Adrenal gland (tissue), 12 donors: ENCODE measurements around the gene PLA2G4E. TPM values are rescaled to one million over a fixed set of nuclear protein-coding genes. Genes with fewer than 3 reads are reported as not detected.

ENCODE experiments used
- DNase-seq, 7 donors: peaks; one replicate each; pipeline ENCODE4 v3.0.0-alpha.2; 2019 to 2020
- H3K27ac ChIP-seq, 5 donors: fragments of 200-600 bp; sonication (generic) in 4 of 5; 1 replicate in 3 of 5; 2 replicates in 2 of 5; pipeline versions ENCODE4 v1.5.1 to v1.8.0; 2016 to 2020; ENCODE audit warnings: mild to moderate bottlenecking in 1 of 5
- H3K27me3 ChIP-seq: fragments of 200-600 bp; 2 replicates; pipeline ENCODE4 v1.8.0; 2021
- H3K36me3 ChIP-seq, 2 donors: fragments of 200-600 bp; replicated peaks in 1 of 2; 1 replicate in 1 of 2; 2 replicates in 1 of 2; pipeline versions ENCODE4 v1.5.1 to v1.8.0; 2018 to 2022
- H3K4me1 ChIP-seq, 2 donors: fragments of 200-600 bp; replicated peaks in 1 of 2; 1 replicate in 1 of 2; 2 replicates in 1 of 2; pipeline versions ENCODE4 v1.5.1 to v1.8.0; 2018 to 2021
- H3K4me3 ChIP-seq, 4 donors: fragments of 200-600 bp; sonication (generic) in 3 of 4; one replicate each; pipeline ENCODE4 v1.5.1; 2016 to 2018
- H3K9me3 ChIP-seq, 3 donors: fragments of 200-600 bp; sonication (generic) in 1 of 3; replicated peaks in 1 of 3; 1 replicate in 2 of 3; 2 replicates in 1 of 3; pipeline versions ENCODE4 v1.5.1 to v1.8.0; 2016 to 2021
- CTCF ChIP-seq, 6 experiments: fragments of 450-650 bp in 4 of 6; fragments of 200-600 bp in 2 of 6; sonication (generic) in 1 of 6; IDR thresholded peaks; 1 replicate in 5 of 6; 2 replicates in 1 of 6; pipeline versions ENCODE4 v1.5.1 to v1.8.0; 2016 to 2021; ENCODE audit warnings: antibody characterized with exemption in 6 of 6, mild to moderate bottlenecking in 2 of 6, moderate library complexity in 1 of 6
- POLR2A ChIP-seq, 2 donors: fragments of 450-650 bp; IDR thresholded peaks; one replicate each; pipeline ENCODE4 v1.6.1; 2017; ENCODE audit warnings: antibody characterized with exemption in 2 of 2, mild to moderate bottlenecking in 2 of 2, moderate library complexity in 1 of 2
- WGBS, 4 donors: extraction: QIAGEN DNeasy Blood & Tissue Kit in 2 of 4; methylation state at CpG; one replicate each; pipeline versions ENCODE4 v1.1.5 to v1.1.7; 2013 to 2017; 5-methylcytosine and 5-hydroxymethylcytosine counted together
- intact Hi-C, 2 donors: fragments of 100-400 bp; cut with DNase I; formaldehyde crosslinking; loops; one replicate each; pipeline versions ENCODE4 v1.14.1 to v1.15.0; 2022 to 2023
- polyA plus RNA-seq, 3 donors: library from polyadenylated mRNA; stranded (reverse); fragments of 200-250 nt in 2 of 3; fragments of 350-450 nt in 1 of 3; fragmentation: Illumina TruSeq in 1 of 3; extraction: RNeasy Lipid Tissue Mini Kit (QIAGEN cat#74804) in 1 of 3; gene quantifications; one replicate each; pipeline ENCODE4 v1.2.3, GENCODE V29; 2013 to 2014
- total RNA-seq, 9 donors: library from RNA; depleted of rRNA in 4 of 9; stranded (reverse); fragments of >200 nt in 4 of 9; fragments of 120-200 nt in 1 of 9; fragmentation: NEBNext Ultra II Directional in 1 of 9; extraction: Animal tissue kit (Norgen Biotek cat#: 25700) in 1 of 9; gene quantifications; one replicate each; pipeline versions ENCODE4 v1.1.0 to v1.2.4, GENCODE V29; 2013 to 2023
- donor health status: healthy with polysubstance abuse.
- donor health status: Bipolar disorder and iron deficiency.
- donor health status: DM: yes; HTN: yes; CAD: no.
- donor health status: DM: no; HTN: no; CAD: no.
- donor health status: DM: no; HTN: no; CAD: no.
- donor health status: DM: yes; HTN: yes; CAD: no.

The PLA2G4E gene
- total and polyA plus RNA-seq, 12 donors: 0.03 to 1.1 (median 0.23) TPM; not detected in 8

- peak in 5 of 7 donors; percentile 54 to 82 (median 65) for DNase-seq
- no peaks in the 10 kb centered on the region for H3K9me3 ChIP-seq
- peaks cover 0 to 4% of the 10 kb centered on the region in 2 donors for H3K36me3 ChIP-seq
- no peak for TF ChIP-seq POLR2A (IDR thresholded peaks at IDR 0.05)
- no peak for TF ChIP-seq CTCF (IDR thresholded peaks at IDR 0.05)
- H3K27me3 ChIP-seq: no peaks in the 10 kb centered on the region
- H3K4me1 ChIP-seq: peaks cover 0 to 22% of the 10 kb centered on the region in 2 donors
- peak overlapping the region in 4 of 5 donors; percentile 14 to 82 (median 54) for H3K27ac ChIP-seq
- intact Hi-C loops: no loop called here
- no peak overlapping the region for H3K4me3 ChIP-seq
- WGBS, 4 donors: 51 to 68% (median 59%) methylated on average over 19 of the region's 19 CpGs
Measured at GRCh38 chr15:41936649-41937567, 83.9 kb downstream of the PLA2G4E start.

DNA sequence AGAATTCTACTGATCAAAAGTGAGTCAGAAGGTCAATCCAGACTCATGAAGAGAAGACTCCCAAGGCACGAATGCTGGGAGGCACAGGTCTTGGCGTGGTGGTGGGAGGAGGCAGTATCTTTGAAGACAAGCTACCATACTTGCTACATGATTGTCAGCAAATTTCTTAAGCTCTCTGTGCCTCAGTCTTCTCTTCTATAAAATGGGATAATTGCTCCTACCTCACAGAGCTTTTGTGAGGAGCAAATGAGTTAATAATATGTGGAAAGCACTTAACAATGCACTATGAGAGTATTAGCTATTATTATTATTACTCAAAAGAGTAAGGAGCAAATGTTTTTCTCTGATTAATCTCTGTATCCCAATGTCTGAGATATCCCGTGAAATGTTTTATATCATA is 84.7 kb downstream of the PLA2G4E start:
- peaks cover 2 to 25% of the 10 kb centered on the region in 2 donors for H3K4me1 ChIP-seq
- DNase-seq: no peak
- TF ChIP-seq POLR2A (IDR thresholded peaks at IDR 0.05) (no peak), CTCF (IDR thresholded peaks at IDR 0.05) (no peak)
- H3K27ac ChIP-seq: peak overlapping the region in 1 of 5 donors; percentile 79
- no peaks in the 10 kb centered on the region for H3K27me3 ChIP-seq
- H3K4me3 ChIP-seq: no peak overlapping the region
- peaks cover 0 to 4% of the 10 kb centered on the region in 2 donors for H3K36me3 ChIP-seq
- WGBS, 4 donors: 80 to 90% (median 87%) methylated on average over 3 of the region's 3 CpGs
- intact Hi-C loops: no loop called here
- no peaks in the 10 kb centered on the region for H3K9me3 ChIP-seq

- no peak for DNase-seq
- no peaks in the 10 kb centered on the region for H3K27me3 ChIP-seq
- intact Hi-C loops: no loop called here
- H3K36me3 ChIP-seq: peaks cover 0 to 4% of the 10 kb centered on the region in 2 donors
- peaks cover 6 to 31% of the 10 kb centered on the region in 2 donors for H3K4me1 ChIP-seq
- TF ChIP-seq POLR2A (IDR thresholded peaks at IDR 0.05): no peak
- TF ChIP-seq CTCF (IDR thresholded peaks at IDR 0.05): no peak
- 74 to 96% (median 76%) methylated on average over 5 of the region's 5 CpGs for WGBS, 4 donors
- peak overlapping the region in 2 of 5 donors; percentile 44 to 79 for H3K27ac ChIP-seq
- H3K9me3 ChIP-seq: no peaks in the 10 kb centered on the region
- no peak overlapping the region for H3K4me3 ChIP-seq
Measured at GRCh38 chr15:41935566-41936020, 85.2 kb downstream of the PLA2G4E start.

GRCh38 chr15:41934843-41935242 is 86.0 kb downstream of the PLA2G4E start:
- no peak overlapping the region for H3K4me3 ChIP-seq
- H3K36me3 ChIP-seq: no peaks in the 10 kb centered on the region
- 66 to 77% (median 71%) methylated on average over 4 of the region's 4 CpGs for WGBS, 4 donors
- TF ChIP-seq CTCF (IDR thresholded peaks at IDR 0.05): no peak
- TF ChIP-seq POLR2A (IDR thresholded peaks at IDR 0.05): no peak
- no peaks in the 10 kb centered on the region for H3K27me3 ChIP-seq
- H3K4me1 ChIP-seq: peaks cover 6 to 39% of the 10 kb centered on the region in 2 donors
- H3K27ac ChIP-seq: peak overlapping the region in 4 of 5 donors; percentile 0 to 79 (median 31)
- H3K9me3 ChIP-seq: no peaks in the 10 kb centered on the region
- peak in 3 of 7 donors; percentile 46 to 69 (median 51) for DNase-seq
- intact Hi-C loops: no loop called here
